Lower leg skin (tissue), 3 donors: ENCODE results near the gene GINS2.

ENCODE experiments used
- CTCF ChIP-seq, 3 donors: fragments of 450-650 bp; IDR thresholded peaks; one replicate each; pipeline ENCODE4 v1.5.1; 2016; ENCODE audit warnings: antibody characterized with exemption in 3 of 3, mild to moderate bottlenecking in 3 of 3, moderate library complexity in 2 of 3
- POLR2A ChIP-seq, 2 donors: fragments of 450-650 bp; IDR thresholded peaks; one replicate each; pipeline ENCODE4 v1.6.1; 2016 to 2017; ENCODE audit warnings: antibody characterized with exemption in 2 of 2, mild to moderate bottlenecking in 1 of 2, moderate library complexity in 1 of 2

GRCh38 chr16:85657996-85658395, 30.8 kb downstream of the GINS2 start:
- no peak for TF ChIP-seq CTCF (IDR thresholded peaks at IDR 0.05)
- no peak for TF ChIP-seq POLR2A (IDR thresholded peaks at IDR 0.05)
